GM19240 (cell line): Measurements from ENCODE around the gene MED4.
A peak's percentile ranks its signal among the peaks of the same experiment; 100 is the strongest.

ENCODE experiments used
- DNase-seq: peaks from one replicate; pipeline ENCODE4 v3.0.0; 2011; ENCODE audit warnings: low spot score; ENCODE audit not compliant: insufficient read length

The MED4 gene

DNA sequence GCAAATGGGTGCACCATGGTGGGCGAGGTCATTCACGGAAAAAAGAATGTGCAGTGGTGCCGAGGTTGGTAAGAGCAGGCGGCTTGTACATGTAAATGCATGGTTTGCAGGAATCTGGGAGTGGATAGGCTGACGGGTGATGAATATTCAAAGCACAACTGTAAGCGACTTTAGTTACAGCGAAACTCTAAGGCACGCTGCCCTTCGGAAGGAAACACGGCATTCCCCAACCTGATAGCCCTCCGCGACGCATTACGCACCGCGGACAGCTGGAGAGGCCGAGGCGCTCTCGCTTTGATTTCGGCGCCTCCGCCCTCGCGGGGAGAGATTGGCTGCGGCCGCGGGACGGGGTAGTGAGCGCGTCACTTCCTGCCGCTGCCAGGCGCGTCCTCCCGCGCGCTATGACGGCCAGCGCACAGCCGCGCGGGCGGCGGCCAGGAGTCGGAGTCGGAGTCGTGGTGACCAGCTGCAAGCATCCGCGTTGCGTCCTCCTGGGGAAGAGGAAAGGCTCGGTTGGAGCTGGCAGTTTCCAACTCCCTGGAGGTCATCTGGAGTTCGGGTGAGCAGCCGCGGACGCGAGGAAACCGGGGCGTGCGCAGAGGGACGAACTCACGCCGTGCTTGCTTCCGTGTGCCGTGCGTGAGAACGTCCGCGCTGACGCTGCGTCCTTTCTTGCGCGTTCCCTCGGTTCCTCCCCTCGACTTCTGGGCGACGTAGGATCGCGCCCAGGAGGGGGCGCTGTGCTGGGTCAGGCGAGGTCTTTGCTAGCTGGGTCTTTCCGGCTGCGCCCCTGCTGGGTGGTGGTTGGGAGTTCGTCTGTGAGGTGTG lies 57.3 kb downstream of the MED4 start, which contains the start of gene NUDT15:
TSS of gene NUDT15 (plus strand) at position 381 of the 828 bp plus-strand sequence. CDS start at position 402, 21 bp downstream.
- peak; percentile 94 for DNase-seq

GRCh38 chr13:48029859-48030258 lies 65.0 kb downstream of the MED4 start:
- DNase-seq: no peak

DNA sequence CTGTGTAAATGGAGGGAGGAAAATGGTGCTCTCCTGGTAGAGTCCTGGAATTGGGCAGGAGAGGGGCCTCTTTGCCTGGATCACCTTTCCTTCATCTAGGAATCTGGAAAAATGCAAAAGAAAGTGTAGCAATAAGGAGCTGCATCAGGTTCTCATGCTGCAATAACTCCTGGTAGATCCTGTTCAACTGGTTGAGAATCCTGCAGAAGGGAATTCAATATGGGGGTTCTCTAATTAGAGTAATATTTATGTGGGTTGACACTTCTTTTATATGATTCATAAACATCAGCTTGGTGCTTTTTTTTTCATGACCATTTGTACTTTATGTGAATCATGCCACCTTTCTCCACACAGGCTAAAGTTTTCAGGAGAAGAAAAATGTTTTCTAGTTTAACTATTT lies 66.8 kb downstream of the MED4 start:
- DNase-seq: no peak
